HG03457 (cell line): ENCODE data around the gene SEMA6A.

Source experiments
- ATAC-seq: cut with Tn5 transposase; IDR thresholded peaks from one replicate; pipeline ENCODE4 v1.9.1; 2021; ENCODE audit warnings: moderate number of reproducible peaks; ENCODE audit not compliant: unreplicated experiment

SEMA6A gene

GRCh38 chr5:116497631-116498030 is 77.0 kb downstream of the SEMA6A start:
- no peak for ATAC-seq

- ATAC-seq: no peak
These were observed 78.8 kb downstream of the SEMA6A start for GRCh38 chr5:116495786-116496357.

- ATAC-seq: no peak
These were observed 79.7 kb downstream of the SEMA6A start for GRCh38 chr5:116494784-116495450.

- ATAC-seq: peak; percentile 51
These were observed 81.8 kb downstream of the SEMA6A start for GRCh38 chr5:116492776-116493175.

- peak; percentile 76 for ATAC-seq
These were observed 82.5 kb downstream of the SEMA6A start for GRCh38 chr5:116492016-116492623.

GRCh38 chr5:116488356-116489041 is 86.1 kb downstream of the SEMA6A start:
- ATAC-seq: no peak

GRCh38 chr5:116487045-116487444 is 87.6 kb downstream of the SEMA6A start:
- no peak for ATAC-seq

- ATAC-seq: no peak
These were observed 88.0 kb downstream of the SEMA6A start for GRCh38 chr5:116486588-116486987.

GRCh38 chr5:116484645-116485044 is 90.0 kb downstream of the SEMA6A start:
- ATAC-seq: no peak

- no peak for ATAC-seq
These were observed 92.2 kb downstream of the SEMA6A start for GRCh38 chr5:116482394-116482793.

GRCh38 chr5:116480894-116481510 is 93.6 kb downstream of the SEMA6A start:
- ATAC-seq: no peak

- ATAC-seq: no peak
These were observed 94.6 kb downstream of the SEMA6A start for GRCh38 chr5:116479776-116480675.

GRCh38 chr5:116478491-116478890 is 96.1 kb downstream of the SEMA6A start:
- no peak for ATAC-seq

- no peak for ATAC-seq
These were observed 97.6 kb downstream of the SEMA6A start for GRCh38 chr5:116476897-116477537.

- no peak for ATAC-seq
These were observed 99.3 kb downstream of the SEMA6A start for GRCh38 chr5:116475338-116475737.

- no peak for ATAC-seq
These were observed 100.9 kb downstream of the SEMA6A start for GRCh38 chr5:116473706-116474105.

- no peak for ATAC-seq
These were observed 102.3 kb downstream of the SEMA6A start for GRCh38 chr5:116472274-116472673.

- no peak for ATAC-seq
These were observed 105.0 kb downstream of the SEMA6A start for GRCh38 chr5:116469631-116470030.

GRCh38 chr5:116468583-116468982 is 106.0 kb downstream of the SEMA6A start:
- no peak for ATAC-seq

- no peak for ATAC-seq
These were observed 107.2 kb downstream of the SEMA6A start for GRCh38 chr5:116467465-116467843.
